Peyer's patch (tissue), 4 donors: Measurements from ENCODE around the gene DDX27.

Source experiments
- CTCF ChIP-seq, 6 experiments: fragments of 450-650 bp in 4 of 6; fragments of 200-600 bp in 2 of 6; sonication (generic) in 1 of 6; IDR thresholded peaks; one replicate each; pipeline ENCODE4 v1.5.1; 2017 to 2019; ENCODE audit warnings: antibody characterized with exemption in 6 of 6, mild to moderate bottlenecking in 3 of 6, moderate library complexity in 1 of 6
- POLR2A ChIP-seq, 2 donors: fragments of 450-650 bp; IDR thresholded peaks; one replicate each; pipeline ENCODE4 v1.5.1; 2017; ENCODE audit warnings: antibody characterized with exemption in 2 of 2, mild to moderate bottlenecking in 2 of 2, moderate library complexity in 2 of 2

- no peak for TF ChIP-seq CTCF (IDR thresholded peaks at IDR 0.05)
- TF ChIP-seq POLR2A (IDR thresholded peaks at IDR 0.05) = no peak
Measured at GRCh38 chr20:49272654-49273053, 53.4 kb downstream of the DDX27 start.
